Activated gamma-delta T cell (primary cell): ENCODE measurements around the gene PTK7.
A peak's percentile ranks its signal among the peaks of the same experiment; 100 is the strongest.
"Not testable (repeated sequence)": the region's sequence is repeated elsewhere in the genome, so short reads cannot be mapped to it uniquely, and the experiment has no call there.

Experiments
- DNase-seq: peaks from one replicate; lab custom pipeline; 2025; lab: John Stamatoyannopoulos, UW

The PTK7 gene

DNA sequence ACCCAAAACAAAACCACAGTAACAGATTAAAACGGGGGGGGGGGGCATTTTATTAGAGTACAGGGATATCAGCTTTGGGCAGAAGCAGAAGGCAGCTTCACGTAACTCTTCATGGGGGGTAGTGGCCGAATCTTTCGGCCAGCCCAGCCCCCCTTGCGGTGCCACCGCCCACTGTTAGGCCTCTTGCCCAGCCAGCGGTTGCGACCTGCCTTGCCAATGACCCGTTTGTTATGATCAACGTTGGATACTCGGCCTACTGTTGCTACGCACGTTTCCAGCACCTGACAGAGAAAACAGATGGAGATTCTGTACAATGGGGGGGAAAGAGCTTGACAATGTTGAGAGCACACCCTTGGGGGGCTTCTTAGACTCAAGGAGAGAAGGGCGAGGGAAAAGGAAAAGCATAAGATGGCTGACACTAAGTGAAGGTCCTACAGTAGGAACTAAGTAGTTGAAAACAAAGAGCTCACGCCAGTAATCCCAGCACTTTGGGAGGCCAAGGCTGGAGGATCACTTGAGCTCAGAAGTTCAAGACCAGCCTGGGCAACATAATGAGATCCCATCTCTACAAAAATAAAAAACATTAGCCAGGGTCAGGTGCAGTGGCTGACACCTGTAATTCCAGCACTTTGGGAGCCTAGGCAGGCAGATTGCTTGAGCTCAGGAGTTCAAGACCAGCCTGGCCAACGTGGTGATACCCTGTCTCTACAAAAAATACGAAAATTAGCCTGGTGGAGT lies 21.7 kb upstream of the PTK7 start:
- no peak for DNase-seq

DNA sequence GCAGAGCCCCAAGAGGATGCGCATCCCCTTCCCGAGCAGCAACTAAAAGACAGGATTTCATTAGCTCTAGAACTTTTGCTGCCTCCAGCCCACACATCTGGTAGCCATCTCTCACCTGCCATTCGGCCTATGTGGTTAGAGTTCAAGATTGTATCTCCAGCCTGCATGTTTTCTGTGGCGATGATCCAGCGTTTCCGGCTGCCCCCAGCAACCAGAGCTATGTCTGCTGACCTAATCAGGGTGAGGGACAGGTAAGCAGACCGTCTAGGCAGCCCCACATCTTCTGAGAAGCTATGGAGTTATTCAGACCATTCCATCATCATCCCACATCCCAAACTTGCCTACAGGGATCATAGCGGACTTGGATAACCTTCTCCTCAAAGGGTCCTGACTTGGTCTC lies 20.1 kb upstream of the PTK7 start:
- DNase-seq: no peak

DNA sequence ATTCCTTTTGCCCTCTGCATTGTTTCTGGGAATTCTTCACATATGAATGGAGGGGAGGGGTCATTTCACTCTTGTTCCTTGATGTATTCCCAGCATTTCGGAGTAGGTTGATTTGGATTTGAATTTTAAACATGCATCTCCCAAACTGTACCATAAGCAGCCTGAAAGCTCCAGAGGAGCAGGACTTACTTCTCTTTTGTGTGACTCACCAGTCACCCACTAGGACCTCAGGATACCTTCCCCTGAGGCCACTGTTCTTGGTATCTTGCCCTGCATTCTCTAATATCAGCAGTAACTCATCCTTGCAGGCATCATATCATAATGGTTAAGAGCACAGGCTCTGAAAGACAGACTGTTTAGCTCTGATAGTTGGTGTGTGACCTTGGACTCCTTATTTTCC lies 17.6 kb upstream of the PTK7 start:
- no peak for DNase-seq

- peak; percentile 85 for DNase-seq
Measured at GRCh38 chr6:43059168-43060033, 16.7 kb upstream of the PTK7 start, which contains the start of the genes KLC4 and MRPL2. TSS of gene KLC4 (plus strand) at chr6:43059631. CDS start at chr6:43061336, 1,705 bp downstream. TSS of gene MRPL2 (minus strand) at chr6:43059434. CDS start at chr6:43059381, 53 bp downstream.

- no peak for DNase-seq
Measured at GRCh38 chr6:43060034-43060754, 15.9 kb upstream of the PTK7 start.

GRCh38 chr6:43060755-43061633 lies 15.1 kb upstream of the PTK7 start:
- no peak for DNase-seq

DNA sequence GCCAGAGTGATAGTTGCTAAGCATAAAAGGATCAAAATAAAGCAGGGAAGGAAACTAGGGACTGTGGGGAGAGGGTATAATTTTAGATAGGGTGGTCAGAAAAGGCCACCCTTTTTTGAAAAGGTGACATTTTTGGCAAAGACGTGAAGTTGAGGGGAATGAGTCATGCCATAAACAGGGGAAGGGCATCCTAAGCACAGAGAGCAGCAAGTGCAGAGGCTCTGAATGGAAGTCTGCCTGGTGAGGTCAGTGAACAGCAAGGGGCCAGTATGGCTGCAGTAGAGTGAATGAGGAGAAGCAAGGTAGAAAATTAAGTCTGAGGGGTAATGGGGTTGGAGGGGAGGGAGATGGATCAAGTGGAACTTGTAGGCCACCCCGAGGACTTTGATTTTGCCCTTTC lies 14.3 kb upstream of the PTK7 start:
- no peak for DNase-seq

DNA sequence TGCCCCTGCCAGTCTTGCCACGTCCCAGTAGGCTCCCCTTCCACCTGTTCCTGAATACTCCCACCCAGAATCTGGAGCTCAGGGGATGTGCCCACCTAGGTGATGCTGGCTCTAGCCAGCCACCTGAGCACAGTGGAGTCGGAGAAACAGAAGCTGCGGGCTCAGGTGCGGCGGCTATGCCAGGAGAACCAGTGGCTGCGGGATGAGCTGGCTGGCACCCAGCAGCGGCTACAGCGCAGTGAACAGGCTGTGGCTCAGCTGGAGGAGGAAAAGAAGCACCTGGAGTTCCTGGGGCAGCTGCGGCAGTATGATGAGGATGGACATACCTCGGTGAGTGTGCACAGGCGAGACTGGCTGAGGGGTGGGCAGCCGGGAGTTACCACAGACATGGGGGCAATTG lies 13.3 kb upstream of the PTK7 start:
- no peak for DNase-seq

- DNase-seq: no peak
Measured at GRCh38 chr6:43070028-43070632, 6.0 kb upstream of the PTK7 start.

DNA sequence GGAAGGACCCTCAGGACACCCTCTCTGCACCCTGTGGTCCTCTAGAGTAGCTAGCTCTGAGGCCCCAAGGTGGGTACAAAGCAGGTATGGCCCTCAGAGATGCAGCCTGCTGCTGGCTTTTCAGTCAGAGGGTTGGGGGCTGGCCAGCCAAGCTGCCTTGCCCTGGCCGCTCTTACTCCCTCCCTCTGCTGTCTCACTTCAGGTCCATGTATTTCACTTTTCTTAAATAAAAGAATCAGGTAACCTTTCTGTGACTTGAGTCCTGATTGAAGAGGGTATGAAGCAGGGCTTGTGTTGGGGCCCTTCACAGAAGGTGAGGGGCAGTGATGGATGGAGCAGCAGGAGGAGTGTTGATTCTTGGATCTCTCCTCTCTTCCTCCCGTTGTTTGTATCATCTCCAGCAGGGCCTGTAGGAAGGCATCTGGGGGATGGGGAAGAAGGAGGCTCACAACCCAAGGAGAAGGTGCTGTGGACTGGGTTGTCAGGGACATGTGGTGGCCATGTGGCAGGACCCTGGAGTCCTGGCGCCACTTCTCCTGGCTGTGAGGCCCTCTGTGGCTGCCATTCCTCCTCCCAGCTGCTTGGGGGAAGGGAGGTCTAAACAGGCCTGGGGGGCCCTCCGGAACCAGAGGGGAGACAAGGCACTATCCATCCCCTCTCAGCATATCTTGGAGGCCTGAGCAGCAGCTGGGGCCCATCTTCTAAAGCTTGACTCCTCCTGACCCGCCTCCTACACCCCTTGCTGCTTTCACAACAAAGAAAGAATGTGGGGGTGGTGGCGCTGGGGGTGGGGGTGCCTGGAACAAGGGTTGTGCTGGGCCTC lies 1.1 kb upstream of the PTK7 start:
- DNase-seq: no peak

DNA sequence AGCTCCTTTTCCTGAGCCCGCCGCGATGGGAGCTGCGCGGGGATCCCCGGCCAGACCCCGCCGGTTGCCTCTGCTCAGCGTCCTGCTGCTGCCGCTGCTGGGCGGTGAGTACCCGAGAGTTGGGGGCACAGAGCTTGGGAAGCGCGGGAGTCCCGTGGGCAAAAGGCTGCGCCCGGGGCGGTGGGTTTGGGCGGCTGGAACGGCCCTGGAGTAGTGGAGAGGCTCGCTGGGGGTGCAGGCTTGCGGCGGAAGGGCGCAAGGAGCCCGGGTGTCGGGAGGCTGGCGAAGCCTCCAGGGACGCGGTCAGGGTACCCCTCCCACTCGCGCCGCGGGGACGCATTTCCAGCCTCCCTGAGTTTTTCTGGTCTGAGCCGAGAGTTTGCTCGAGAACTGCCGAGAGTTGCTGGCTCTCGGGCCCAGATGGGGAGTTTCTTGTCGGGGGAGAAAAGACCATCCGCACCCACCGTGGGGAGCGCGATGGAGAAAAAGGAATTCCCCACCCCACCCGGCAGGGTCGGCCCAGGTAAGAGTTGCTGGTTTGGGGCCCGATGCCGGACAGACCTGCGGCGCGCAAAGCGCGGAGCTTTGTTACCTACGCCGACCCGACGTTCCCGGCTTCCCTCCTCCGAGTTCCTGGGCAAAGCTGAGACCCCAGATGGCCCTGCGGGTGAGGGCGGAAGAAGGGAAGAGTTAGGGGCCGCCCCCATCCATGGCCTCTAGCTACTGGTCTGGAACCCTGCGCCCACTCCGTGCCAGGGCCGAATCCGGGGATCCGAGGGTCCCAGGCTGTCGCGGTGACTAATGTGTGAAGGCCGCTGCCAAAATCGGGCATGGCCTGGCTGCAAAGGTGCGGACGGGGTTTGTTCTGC lies 584 bp downstream of the PTK7 start:
- DNase-seq: no peak

- no peak for DNase-seq
Measured at GRCh38 chr6:43077333-43077809, 1.3 kb downstream of the PTK7 start.

- no peak for DNase-seq
Measured at GRCh38 chr6:43077981-43078511, 1.9 kb downstream of the PTK7 start.

- no peak for DNase-seq
Measured at GRCh38 chr6:43078691-43079090, 2.6 kb downstream of the PTK7 start.

DNA sequence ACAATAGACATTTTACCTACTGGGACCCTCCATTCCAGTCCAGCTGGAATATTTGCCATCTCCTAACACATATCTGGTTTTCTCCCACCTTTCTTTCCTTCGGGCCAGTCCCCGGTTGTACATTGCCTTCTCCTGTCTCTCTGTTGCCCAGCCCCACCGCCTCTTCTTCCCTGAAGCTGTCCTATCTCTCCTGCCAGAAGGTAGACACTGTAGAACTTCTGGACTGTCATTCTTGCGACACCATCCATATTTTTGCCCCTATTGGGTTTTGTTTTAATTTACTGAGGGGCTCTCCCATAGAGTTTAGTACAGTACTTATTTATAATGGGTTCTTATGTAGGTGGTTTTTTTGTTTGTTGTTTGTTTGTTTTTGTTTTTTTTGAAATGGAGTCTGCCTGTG lies 4.9 kb downstream of the PTK7 start:
- no peak for DNase-seq

GRCh38 chr6:43081922-43082321 lies 5.8 kb downstream of the PTK7 start:
- not testable (repeated sequence) for DNase-seq

GRCh38 chr6:43082806-43083655 lies 6.9 kb downstream of the PTK7 start:
- no peak for DNase-seq
